ENCODE data around the gene EIPR1.

The EIPR1 gene

GRCh38 chr2:3266925-3267867 lies 110.4 kb downstream of the EIPR1 start:
- no peak for DNase-seq

DNA sequence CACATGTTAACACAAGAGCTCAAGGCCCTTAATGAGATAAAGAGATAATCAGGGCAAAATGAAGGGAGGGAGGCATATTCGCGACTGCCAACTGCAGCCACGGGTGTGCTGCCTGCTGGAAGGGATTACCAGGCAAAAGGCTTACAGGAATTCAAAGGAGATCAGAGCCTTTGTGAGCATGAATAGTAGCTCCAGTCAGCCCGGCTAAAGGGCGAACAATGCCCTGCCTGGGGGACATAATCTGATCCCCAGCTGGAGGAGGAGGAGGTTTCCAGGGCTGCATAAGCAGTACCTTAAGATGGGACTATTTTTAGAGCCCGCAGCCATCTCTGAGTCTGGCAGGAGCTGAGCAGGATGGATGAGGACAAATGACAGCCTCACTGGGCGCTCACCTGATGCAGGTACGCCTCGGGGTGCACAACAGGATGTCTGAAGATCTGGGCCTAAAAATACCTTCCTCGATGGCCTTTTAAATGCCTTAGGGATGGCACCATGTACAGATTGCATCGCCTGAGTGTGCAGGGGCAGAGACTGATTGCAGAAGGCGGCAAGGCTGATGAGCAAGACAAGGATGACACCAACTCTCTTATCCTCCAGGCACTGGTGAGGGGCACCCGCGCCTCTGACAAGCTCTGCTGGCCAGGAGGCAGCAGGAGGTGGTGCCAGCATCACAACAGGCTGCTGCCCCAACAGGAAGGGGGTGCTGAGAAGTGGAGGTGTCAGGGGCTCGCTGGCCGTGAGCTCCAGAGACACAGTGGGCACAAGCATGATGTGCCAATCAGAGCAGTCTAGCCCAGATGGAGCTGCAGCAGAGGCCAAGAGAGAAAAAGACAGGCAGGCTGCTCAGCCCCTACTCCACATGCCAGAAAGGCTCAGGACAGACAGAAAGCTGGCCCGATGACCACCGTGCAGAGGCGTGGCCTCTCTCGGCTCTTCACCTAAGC lies 111.4 kb downstream of the EIPR1 start:
- DNase-seq, result no peak

DNA sequence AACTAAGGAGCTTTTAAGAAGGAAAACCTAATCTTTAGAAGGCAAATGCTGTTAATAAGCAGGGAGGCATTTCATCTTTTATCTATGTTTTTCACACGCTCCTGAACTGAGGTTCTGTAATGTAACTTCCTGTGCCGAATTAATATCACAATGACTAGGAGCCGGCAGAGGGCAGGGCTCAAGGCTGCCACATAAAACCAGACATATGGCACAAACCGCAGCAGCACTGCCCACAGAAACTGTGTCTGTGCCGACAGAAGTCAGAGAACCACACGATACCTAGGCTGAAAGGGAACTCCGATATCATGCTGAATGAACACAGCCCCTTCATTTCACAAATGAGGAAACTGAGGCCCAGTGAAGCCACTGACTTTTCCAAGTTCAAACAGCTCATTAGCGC lies 112.1 kb downstream of the EIPR1 start:
- no peak for DNase-seq

- DNase-seq, result no peak
Measured at GRCh38 chr2:3264010-3264744, 113.4 kb downstream of the EIPR1 start.

DNA sequence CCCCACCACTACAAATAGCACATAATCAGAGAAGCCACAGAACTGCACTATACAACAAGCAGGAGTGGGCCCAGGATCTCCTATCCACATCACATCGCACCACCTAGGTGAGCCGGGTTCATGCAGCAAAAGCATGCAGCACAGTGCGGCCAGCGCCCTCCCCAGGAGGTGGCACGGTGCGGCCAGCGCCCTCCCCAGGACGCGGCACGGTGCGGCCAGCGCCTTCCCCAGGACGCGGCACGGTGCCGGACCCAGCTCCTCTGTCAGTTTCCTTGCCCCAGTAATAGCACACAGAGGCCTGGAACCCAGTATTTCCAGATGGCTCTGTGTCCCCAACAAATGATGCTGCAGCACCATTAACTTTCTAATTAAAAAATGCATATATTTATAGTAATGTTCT lies 114.1 kb downstream of the EIPR1 start:
- DNase-seq, result no peak

DNA sequence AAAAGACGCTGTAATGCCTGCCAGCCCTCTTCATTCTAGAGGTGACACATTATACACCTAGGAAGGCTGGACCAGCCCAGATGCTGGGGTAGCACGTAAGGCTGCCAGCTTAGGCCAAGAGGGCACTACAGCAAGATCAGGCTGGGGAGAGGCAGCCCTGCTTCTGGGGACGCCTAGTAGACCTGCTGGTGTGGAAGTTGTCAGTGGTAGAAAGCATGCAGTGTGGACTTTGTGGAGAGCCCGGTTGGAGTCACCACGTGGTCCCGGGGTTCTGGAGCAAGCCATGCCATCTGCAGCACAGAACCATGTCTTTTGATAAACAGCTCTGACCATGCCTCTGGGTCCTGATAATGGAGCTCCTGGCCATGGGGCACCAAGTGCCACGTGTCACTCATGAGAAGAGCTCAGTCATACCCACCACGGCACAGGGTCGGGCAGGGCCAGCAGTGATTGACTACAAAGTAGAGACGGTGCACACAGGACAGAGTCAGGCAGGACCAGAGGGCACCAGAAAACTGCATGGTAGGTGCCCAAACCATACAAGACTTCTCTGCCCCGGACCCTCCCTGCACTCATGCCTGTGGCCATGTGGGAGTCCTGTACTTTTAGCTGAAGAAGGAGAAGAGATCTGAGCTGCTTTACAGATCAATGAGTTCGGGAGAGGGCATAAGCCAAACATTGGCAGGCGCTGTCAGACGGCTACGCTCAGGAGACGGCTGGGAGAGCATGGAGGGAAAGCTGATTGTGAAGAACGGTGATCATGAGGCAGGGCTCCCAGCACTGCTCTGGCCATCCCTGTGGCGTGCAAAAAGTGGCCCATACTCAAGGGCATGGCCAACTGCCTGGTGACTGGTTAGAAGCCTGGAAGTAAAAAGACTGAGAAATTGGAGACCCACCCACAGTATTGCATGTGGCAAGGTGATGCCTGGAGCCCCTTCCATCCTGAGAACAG lies 114.9 kb downstream of the EIPR1 start:
- DNase-seq, result no peak

DNA sequence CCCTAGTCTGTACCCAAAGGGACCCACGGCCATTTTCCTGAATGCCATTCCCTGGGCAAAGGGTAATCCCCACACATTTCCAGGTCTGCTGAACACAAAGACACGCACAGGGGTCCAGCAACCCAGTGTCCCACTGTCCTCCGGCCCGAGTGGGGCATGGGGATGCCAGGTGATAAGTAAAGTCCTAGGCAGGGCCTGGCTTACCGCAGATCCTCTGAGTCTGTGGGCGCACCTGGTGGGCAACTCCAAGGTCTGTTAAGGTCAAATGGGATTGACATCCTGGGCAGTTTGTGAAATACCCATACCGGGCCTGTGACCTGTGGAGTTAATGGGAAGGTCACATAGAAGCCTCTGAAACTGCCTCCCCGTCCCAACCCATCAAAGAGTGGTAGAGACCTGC lies 116.1 kb downstream of the EIPR1 start:
- DNase-seq, result no peak

DNA sequence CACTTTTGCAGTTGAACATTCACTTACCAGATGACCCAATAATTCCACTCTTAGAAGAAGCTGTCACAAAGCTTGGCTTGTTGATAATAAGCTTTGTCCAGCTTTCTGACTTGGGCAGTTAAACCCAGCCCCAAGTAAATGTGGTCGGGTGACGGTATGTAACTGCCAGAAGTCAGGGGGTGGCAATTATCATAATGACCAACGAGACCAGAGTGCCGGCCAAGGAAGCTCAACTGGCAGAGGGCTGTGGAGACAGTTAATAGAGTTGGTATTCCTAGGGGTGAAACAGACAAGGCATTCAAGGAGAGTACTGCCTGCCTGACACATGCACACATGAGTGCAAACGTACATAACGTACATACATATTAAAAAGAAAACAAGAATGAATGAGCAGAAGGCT lies 116.7 kb downstream of the EIPR1 start:
- DNase-seq, result no peak

DNA sequence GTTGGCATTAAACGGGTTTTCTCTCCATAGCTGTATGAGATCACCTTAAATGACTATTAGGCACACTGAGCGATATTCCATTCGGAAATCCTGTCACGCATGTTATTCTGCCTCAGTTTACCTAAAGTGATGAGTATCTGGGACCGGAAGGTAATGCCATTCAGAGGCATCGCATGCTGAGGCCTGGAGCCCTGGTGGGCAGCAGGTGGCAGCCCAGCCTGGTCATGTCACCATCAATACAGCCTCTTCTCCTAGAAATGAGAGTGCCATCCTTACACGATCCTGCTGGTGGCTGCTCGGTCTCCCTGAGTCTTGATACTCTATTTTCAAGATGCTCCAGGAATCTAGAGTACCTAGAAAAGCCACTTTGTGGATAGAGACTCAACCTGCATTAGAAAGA lies 119.8 kb downstream of the EIPR1 start:
- DNase-seq, result no peak

DNA sequence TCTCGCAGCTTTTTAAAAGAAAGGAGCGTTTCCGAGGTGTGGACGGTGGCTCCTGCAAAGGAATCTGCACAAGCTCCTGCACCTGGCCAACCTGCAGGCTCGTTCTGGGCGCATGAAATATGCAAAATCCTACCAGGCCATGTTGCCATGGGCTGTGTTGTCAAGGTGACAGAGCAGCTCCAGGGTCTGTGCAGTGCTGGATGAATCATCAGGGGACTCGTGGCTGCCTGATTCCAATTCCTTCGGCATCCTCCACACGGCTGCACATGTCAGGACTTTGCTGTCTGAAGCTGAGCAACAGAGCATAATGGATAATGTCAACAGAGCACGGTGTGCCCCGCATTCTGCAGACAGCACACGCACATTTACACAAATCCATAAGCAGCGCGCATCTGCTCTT lies 120.5 kb downstream of the EIPR1 start:
- no peak for DNase-seq

DNA sequence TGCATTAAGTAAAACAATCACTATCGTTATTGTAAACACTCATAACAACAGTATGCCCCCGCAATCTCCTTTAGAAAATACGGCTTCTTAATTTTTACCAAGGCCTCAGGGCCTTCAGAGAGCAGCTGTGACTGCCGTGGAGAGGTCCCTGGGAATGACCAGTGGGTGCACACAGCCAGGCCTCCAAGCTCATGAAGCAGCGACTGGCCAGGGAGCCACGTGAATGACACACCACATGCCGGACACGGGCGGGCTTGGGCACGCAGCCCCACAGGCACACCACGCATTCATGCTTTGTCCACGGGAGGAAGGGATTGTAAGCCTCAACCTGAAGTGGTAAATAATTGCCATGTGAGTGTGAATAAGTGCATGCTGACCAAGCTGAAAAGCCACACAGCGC lies 121.0 kb downstream of the EIPR1 start:
- no peak for DNase-seq

GRCh38 chr2:3256157-3256556 lies 121.5 kb downstream of the EIPR1 start:
- DNase-seq, result no peak

DNA sequence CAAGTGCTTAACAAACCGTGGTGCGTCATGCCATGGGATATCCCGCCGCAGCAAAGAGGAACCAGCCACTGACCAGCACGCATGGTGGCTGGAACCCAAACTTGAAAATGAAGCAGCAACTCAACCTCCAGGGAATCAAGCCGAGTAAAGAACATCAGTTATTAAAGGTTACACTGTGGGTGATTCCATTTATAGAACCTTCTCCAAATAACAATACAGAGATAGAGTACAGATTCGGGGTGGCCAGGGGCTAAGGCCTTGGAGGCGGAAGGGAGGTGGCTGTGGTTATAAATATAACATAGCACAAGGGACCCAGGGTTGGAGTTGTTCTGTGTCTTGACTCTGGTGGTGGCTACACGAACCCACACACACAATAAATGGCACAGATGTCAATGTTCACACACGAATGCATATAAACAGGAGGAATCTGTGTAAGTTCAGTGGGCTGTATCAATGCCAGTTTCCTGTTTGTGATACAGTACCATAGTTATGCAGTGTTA lies 123.1 kb downstream of the EIPR1 start:
- DNase-seq, result no peak

- DNase-seq, result no peak
Measured at GRCh38 chr2:3253913-3254441, 123.6 kb downstream of the EIPR1 start.

- DNase-seq, result no peak
Measured at GRCh38 chr2:3251946-3252345, 125.7 kb downstream of the EIPR1 start.

DNA sequence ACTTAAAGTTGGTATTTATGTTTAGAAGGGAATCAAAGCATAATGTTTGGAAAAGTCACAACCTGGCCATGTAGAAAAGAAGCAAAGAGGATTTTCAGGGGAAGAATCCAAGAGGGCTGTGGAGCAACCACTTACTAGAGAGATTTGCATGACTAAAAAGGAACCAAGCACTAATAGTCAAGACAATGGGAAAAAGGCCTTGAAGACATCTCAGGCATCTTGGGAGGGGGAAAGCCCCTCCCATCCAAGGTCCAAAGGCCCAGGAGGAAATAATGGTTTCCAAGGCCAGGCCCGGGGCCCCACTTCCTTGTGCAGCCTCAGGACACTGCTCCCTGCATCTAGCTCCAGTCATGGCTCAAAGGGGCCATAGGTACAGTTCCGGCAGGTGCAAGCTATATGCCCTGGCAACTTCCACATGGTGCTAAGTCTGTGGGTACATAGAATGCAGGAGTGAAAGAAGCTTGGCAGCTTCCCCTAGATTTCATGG lies 128.1 kb downstream of the EIPR1 start:
- no peak for DNase-seq

GRCh38 chr2:3248754-3249475 lies 128.7 kb downstream of the EIPR1 start:
- no peak for DNase-seq

DNA sequence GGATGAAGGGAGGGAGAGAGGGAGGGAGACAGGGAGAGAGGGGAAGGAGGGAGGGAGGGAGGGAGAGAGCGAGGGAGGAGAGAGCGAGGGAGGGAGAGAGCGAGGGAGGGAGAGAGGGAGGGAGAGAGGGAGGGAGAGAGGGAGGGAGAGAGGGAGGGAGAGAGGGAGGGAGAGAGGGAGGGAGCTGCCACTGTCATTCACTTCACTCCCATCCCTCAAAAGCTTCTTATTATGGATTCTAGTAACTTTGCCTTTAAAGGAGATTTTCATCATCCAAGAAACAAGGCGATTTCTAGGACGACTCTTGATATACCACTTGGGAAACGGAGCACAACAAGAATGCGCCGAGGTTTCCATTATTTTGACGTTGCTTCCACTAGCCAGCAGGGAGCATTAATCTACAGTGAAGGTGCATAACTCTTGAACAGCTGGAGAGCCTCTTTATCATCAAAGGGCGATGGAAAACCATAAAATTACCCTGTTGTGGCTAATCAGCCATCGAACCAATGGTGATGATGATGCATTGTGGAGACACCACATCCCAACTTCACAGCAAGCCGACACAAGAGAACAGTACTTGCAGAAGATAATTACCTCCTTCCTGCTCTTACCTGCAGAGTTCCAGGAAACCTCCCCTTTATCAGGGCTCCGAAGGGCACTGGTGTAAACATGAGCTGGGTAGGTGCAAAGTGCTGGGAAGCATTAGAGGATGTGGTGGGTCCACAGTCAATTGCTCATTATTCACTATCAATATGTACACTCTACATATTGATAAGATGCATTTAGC lies 130.5 kb downstream of the EIPR1 start:
- no peak for DNase-seq

DNA sequence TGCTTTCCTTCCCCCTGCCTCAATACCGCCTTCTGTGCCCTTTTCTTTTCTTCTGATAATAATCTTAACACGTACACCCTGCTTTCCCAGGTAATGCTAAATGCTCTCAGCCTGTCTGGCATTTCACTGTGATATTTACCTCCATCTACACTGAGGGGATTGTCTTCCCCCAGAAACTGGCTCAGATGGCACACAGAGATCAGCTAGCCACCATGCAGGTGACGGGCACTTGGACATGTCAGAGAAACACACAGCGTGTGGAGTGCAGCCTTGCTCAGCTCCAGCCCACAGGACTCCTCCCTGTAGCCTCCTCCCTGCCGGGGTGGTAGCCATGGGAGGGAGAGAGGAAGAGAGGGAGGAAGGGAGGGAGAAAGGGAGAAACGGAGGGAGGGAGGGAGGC lies 131.2 kb downstream of the EIPR1 start:
- no peak for DNase-seq

GRCh38 chr2:3244486-3244885 lies 133.1 kb downstream of the EIPR1 start:
- no peak for DNase-seq

Data from NCI-H1105 treated with DMSO at 0.1 percent for 48 hours (cell line).